Esophagus mucosa (tissue), 1 donor: ENCODE results near the gene NEDD4L. TPM values are rescaled to one million over a fixed set of nuclear protein-coding genes. Genes with fewer than 3 reads are reported as not detected.

Experiments used
- ATAC-seq: fragments of 200-7000 bp; cut with Tn5 transposase; one replicate; pipeline ENCODE4 v1.9.1; 2020
- total RNA-seq: library from RNA; stranded (reverse); gene quantifications from one replicate; pipeline ENCODE4 v1.2.4, GENCODE V29; 2023
- donor health status: DM: yes; HTN: yes; CAD: no.

The NEDD4L gene
- total RNA-seq, 1 donor from 2014 or later: 16.2 TPM

- ATAC-seq: no peak
Observed at GRCh38 chr18:58298251-58299134, 254.5 kb downstream of the NEDD4L start.

- ATAC-seq: no peak
Observed at GRCh38 chr18:58299135-58299473, 255.1 kb downstream of the NEDD4L start.

GRCh38 chr18:58299936-58300335, 255.9 kb downstream of the NEDD4L start:
- ATAC-seq: no peak

- ATAC-seq: peak; percentile 55
Observed at GRCh38 chr18:58300867-58301266, 256.8 kb downstream of the NEDD4L start.

GRCh38 chr18:58302811-58303210, 258.8 kb downstream of the NEDD4L start:
- no peak for ATAC-seq

- no peak for ATAC-seq
Observed at GRCh38 chr18:58303363-58303762, 259.3 kb downstream of the NEDD4L start.

GRCh38 chr18:58305792-58306191, 261.8 kb downstream of the NEDD4L start:
- no peak for ATAC-seq

- no peak for ATAC-seq
Observed at GRCh38 chr18:58307441-58307840, 263.4 kb downstream of the NEDD4L start.

GRCh38 chr18:58308463-58308862, 264.4 kb downstream of the NEDD4L start:
- no peak for ATAC-seq

- no peak for ATAC-seq
Observed at GRCh38 chr18:58309099-58309498, 265.1 kb downstream of the NEDD4L start.

- ATAC-seq: no peak
Observed at GRCh38 chr18:58309610-58310239, 265.7 kb downstream of the NEDD4L start.

- peak; percentile 85 for ATAC-seq
Observed at GRCh38 chr18:58310517-58310916, 266.5 kb downstream of the NEDD4L start.

GRCh38 chr18:58311390-58311789, 267.4 kb downstream of the NEDD4L start:
- no peak for ATAC-seq

- peak; percentile 29 for ATAC-seq
Observed at GRCh38 chr18:58313491-58314032, 269.5 kb downstream of the NEDD4L start.

- peak; percentile 82 for ATAC-seq
Observed at GRCh38 chr18:58314284-58314683, 270.3 kb downstream of the NEDD4L start.

- no peak for ATAC-seq
Observed at GRCh38 chr18:58315041-58315440, 271.0 kb downstream of the NEDD4L start.

GRCh38 chr18:58315739-58316215, 271.8 kb downstream of the NEDD4L start:
- peak; percentile 27 for ATAC-seq

- no peak for ATAC-seq
Observed at GRCh38 chr18:58316396-58317342, 272.6 kb downstream of the NEDD4L start.

GRCh38 chr18:58319719-58320118, 275.7 kb downstream of the NEDD4L start:
- ATAC-seq: no peak

GRCh38 chr18:58320907-58321561, 277.0 kb downstream of the NEDD4L start:
- no peak for ATAC-seq

- ATAC-seq: peak; percentile 97
Observed at GRCh38 chr18:58321986-58322385, 278.0 kb downstream of the NEDD4L start.

GRCh38 chr18:58322464-58322863, 278.4 kb downstream of the NEDD4L start:
- no peak for ATAC-seq
